ENCODE measurements around the gene VWA2. TPM values are rescaled to one million over a fixed set of nuclear protein-coding genes. Genes with fewer than 3 reads are reported as not detected.

Gene VWA2
- polyA plus RNA-seq, 1 donor, result 0.48 TPM

GRCh38 chr10:114297136-114297705, 58.2 kb downstream of the VWA2 start:
- DNase-seq (ENCODE audit: low read depth), result no peak

GRCh38 chr10:114300036-114300645, 61.1 kb downstream of the VWA2 start:
- no peak for DNase-seq (ENCODE audit: low read depth)

GRCh38 chr10:114301177-114301576, 62.1 kb downstream of the VWA2 start:
- DNase-seq (ENCODE audit: low read depth), result no peak

GRCh38 chr10:114301951-114302710, 63.1 kb downstream of the VWA2 start:
- DNase-seq (ENCODE audit: low read depth), result no peak

- no peak for DNase-seq (ENCODE audit: low read depth)
Observed at GRCh38 chr10:114303556-114303955, 64.5 kb downstream of the VWA2 start.

- peak; percentile 73 for DNase-seq (ENCODE audit: low read depth)
Observed at GRCh38 chr10:114304017-114304570, 65.0 kb downstream of the VWA2 start.

GRCh38 chr10:114304571-114305421, 65.7 kb downstream of the VWA2 start:
- no peak for DNase-seq (ENCODE audit: low read depth)

- no peak for DNase-seq (ENCODE audit: low read depth)
Observed at GRCh38 chr10:114305521-114305925, 66.5 kb downstream of the VWA2 start.

- no peak for DNase-seq (ENCODE audit: low read depth)
Observed at GRCh38 chr10:114306116-114306973, 67.3 kb downstream of the VWA2 start.

- no peak for DNase-seq (ENCODE audit: low read depth)
Observed at GRCh38 chr10:114307731-114308130, 68.7 kb downstream of the VWA2 start.

GRCh38 chr10:114308531-114309363, 69.7 kb downstream of the VWA2 start:
- no peak for DNase-seq (ENCODE audit: low read depth)

GRCh38 chr10:114309364-114309651, 70.3 kb downstream of the VWA2 start:
- DNase-seq (ENCODE audit: low read depth), result no peak

GRCh38 chr10:114310346-114310745, 71.3 kb downstream of the VWA2 start:
- DNase-seq (ENCODE audit: low read depth), result no peak

- no peak for DNase-seq (ENCODE audit: low read depth)
Observed at GRCh38 chr10:114311023-114311422, 72.0 kb downstream of the VWA2 start.

GRCh38 chr10:114311496-114312209, 72.6 kb downstream of the VWA2 start:
- no peak for DNase-seq (ENCODE audit: low read depth)

GRCh38 chr10:114313139-114313538, 74.1 kb downstream of the VWA2 start:
- DNase-seq (ENCODE audit: low read depth), result no peak

GRCh38 chr10:114313866-114314265, 74.8 kb downstream of the VWA2 start:
- DNase-seq (ENCODE audit: low read depth), result no peak

GRCh38 chr10:114315566-114316420, 76.7 kb downstream of the VWA2 start:
- no peak for DNase-seq (ENCODE audit: low read depth)

GRCh38 chr10:114316744-114317143, 77.7 kb downstream of the VWA2 start:
- no peak for DNase-seq (ENCODE audit: low read depth)
